ENCODE results near the gene RUVBL1. TPM values are rescaled to one million over a fixed set of nuclear protein-coding genes. Genes with fewer than 3 reads are reported as not detected.

The RUVBL1 gene
- total RNA-seq, 2 donors from 2014 or later, result 81.2 to 91.1 TPM

DNA sequence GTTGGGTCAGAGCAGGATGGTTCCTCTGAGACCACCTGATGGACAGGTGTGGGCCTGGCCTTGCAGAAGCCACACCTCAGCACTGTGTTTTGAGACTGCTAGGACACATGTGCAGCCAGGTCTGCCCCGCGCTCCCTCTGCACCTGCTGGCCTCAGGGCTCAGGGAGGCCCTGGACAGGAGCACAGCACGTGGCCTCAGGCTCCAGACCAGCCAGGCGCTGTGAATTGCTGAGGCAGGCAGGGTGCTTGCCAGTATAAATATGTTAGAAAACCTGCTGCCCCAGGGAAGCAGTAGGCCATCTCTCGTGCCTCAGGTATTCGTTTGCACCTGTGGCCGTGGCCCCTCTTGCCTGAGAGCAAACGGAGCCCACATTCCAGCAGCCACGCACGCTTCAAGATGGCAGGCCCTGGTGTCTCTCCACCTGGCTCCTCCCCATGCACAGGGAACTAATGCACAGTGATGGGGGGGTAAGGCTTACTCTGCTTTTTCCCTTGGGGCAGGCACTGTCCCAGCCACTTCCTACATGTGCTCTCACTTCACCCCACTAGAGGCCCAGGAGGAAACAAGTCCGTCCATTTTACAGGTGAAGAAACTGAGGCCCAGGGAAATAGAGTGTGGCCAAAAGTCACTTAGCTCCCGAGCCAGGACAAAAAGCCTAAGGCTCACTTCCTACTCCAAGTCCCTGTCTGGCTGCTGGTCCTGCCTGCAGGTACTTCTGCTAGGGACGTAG is 51.0 kb downstream of the RUVBL1 start:
- TF ChIP-seq, protein P1, sequence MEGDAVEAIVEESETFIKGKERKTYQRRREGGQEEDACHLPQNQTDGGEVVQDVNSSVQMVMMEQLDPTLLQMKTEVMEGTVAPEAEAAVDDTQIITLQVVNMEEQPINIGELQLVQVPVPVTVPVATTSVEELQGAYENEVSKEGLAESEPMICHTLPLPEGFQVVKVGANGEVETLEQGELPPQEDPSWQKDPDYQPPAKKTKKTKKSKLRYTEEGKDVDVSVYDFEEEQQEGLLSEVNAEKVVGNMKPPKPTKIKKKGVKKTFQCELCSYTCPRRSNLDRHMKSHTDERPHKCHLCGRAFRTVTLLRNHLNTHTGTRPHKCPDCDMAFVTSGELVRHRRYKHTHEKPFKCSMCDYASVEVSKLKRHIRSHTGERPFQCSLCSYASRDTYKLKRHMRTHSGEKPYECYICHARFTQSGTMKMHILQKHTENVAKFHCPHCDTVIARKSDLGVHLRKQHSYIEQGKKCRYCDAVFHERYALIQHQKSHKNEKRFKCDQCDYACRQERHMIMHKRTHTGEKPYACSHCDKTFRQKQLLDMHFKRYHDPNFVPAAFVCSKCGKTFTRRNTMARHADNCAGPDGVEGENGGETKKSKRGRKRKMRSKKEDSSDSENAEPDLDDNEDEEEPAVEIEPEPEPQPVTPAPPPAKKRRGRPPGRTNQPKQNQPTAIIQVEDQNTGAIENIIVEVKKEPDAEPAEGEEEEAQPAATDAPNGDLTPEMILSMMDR (conservative IDR thresholded peaks at IDR 0.05), result no peak
- Histone ChIP-seq H3K27ac (ENCODE audit: low read depth, low read length) (no peak overlapping the region), H3K9me3 (ENCODE audit: control insufficient read depth, low read length) (no peaks in the 10 kb centered on the region), H3K36me3 (ENCODE audit: control insufficient read depth, insufficient read depth, low read length) (peaks cover 59% of the 10 kb centered on the region), H3K4me3 (ENCODE audit: low read length) (no peak overlapping the region), H3K4me1 (ENCODE audit: control insufficient read depth, insufficient read depth, low read length) (peaks cover 3% of the 10 kb centered on the region), H3K9ac (ENCODE audit: extremely low read depth, low read length, poor library complexity, severe bottlenecking) (no peak overlapping the region), H3K27me3 (ENCODE audit: control insufficient read depth, insufficient read depth, low read length, poor library complexity, severe bottlenecking) (no peaks in the 10 kb centered on the region)
- DNase-seq, result peak; percentile 36
- WGBS, 2 experiments (ENCODE audit: insufficient coverage in 1 of 2, insufficient read length in 1 of 2), result 96 to 98% methylated on average over 8 to 13 of the region's 13 CpGs
- peaks cover 39% of the 10 kb centered on the region for H3K36me3 Mint-ChIP-seq (ENCODE audit: low read depth)
- no peaks in the 10 kb centered on the region for H3K9me3 Mint-ChIP-seq
- H3K27me3 Mint-ChIP-seq (ENCODE audit: insufficient read depth), result peaks cover 13% of the 10 kb centered on the region
- H3K4me3 Mint-ChIP-seq, result no peak overlapping the region
- peaks cover 5% of the 10 kb centered on the region for H3K4me1 Mint-ChIP-seq
- H3K27ac Mint-ChIP-seq, result no peak overlapping the region

DNA sequence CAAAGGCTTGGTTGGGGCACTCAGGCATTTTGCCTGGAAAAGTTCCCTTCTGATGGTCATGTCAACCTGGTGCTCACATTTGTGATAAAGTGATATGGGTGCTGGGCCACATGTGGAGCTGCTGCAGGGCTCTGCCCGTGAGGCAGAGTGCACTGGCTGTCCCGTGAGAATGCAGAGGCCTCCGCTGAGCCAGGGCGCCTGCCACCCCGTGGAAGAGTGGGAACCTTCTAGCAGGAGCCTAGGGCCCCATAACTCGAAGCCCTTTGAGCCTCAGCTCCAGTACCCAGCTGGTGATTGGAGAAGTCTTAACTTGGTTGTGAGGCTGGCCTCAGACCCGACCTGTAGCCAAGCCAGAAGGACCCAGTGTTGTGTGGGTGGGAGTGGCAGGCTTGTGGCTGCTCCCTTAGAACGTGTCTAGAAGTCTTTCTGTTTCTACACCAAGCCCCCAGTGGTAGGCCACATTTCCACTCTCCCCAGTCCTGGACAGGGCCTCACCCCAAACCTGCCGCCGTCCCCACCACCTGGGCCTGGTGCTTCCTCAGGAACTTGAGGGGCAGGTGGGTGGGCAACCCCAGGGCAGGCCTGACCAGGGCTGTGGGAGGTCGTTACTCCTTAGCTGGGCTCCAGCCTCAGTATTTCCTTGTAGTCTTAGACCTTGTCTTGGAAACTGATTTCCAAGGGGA is 51.7 kb downstream of the RUVBL1 start:
- H3K9ac ChIP-seq (ENCODE audit: extremely low read depth, low read length, poor library complexity, severe bottlenecking), result no peak overlapping the region
- no peaks in the 10 kb centered on the region for H3K27me3 ChIP-seq (ENCODE audit: control insufficient read depth, insufficient read depth, low read length, poor library complexity, severe bottlenecking)
- no peak overlapping the region for H3K4me3 ChIP-seq (ENCODE audit: low read length)
- 91 to 98% methylated on average over 9 to 11 of the region's 11 CpGs for WGBS, 2 experiments (ENCODE audit: insufficient coverage in 1 of 2, insufficient read length in 1 of 2)
- Mint-ChIP-seq H3K36me3 (ENCODE audit: low read depth) (peaks cover 46% of the 10 kb centered on the region), H3K4me1 (peaks cover 5% of the 10 kb centered on the region), H3K27me3 (ENCODE audit: insufficient read depth) (peaks cover 8% of the 10 kb centered on the region), H3K4me3 (no peak overlapping the region), H3K9me3 (no peaks in the 10 kb centered on the region), H3K27ac (peak overlapping the region; percentile 74)
- peaks cover 66% of the 10 kb centered on the region for H3K36me3 ChIP-seq (ENCODE audit: control insufficient read depth, insufficient read depth, low read length)
- no peak overlapping the region for H3K27ac ChIP-seq (ENCODE audit: low read depth, low read length)
- H3K4me1 ChIP-seq (ENCODE audit: control insufficient read depth, insufficient read depth, low read length), result peaks cover 3% of the 10 kb centered on the region
- H3K9me3 ChIP-seq (ENCODE audit: control insufficient read depth, low read length), result no peaks in the 10 kb centered on the region
- DNase-seq, result peak; percentile 37
- TF ChIP-seq, protein P1 (conservative IDR thresholded peaks at IDR 0.05), result no peak

DNA sequence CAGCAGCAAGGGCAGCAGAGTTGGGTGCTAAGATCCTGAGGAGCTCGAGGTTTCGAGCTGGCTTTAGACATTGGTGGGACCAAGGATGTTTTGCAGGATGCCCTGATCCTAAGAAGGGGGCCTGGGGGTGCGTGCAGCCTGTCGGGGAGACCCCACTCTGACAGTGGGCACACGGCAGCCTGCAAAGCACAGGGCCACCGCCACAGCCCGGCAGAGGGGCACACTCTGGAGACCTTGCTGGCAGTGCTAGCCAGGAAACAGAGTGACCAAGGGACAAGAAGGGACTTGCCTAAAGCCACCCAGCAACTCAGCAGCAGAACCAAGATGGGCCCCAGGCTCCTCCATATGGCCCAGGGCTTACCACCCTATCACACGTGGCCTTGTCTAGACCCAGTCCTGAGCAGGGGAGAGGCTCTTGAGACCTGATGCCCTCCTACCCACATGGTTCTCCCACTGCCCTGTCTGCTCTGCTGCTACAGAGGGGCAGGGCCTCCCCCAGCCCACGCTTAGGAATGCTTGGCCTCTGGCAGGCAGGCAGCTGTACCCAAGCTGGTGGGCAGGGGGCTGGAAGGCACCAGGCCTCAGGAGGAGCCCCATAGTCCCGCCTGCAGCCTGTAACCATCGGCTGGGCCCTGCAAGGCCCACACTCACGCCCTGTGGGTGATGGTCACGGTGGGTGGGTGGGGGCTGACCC is 52.6 kb downstream of the RUVBL1 start:
- 91 to 94% methylated on average over 8 to 13 of the region's 13 CpGs for WGBS, 2 experiments (ENCODE audit: insufficient coverage in 1 of 2, insufficient read length in 1 of 2)
- H3K27ac Mint-ChIP-seq, result no peak overlapping the region
- H3K4me3 ChIP-seq (ENCODE audit: low read length), result no peak overlapping the region
- H3K4me3 Mint-ChIP-seq, result no peak overlapping the region
- H3K9me3 Mint-ChIP-seq, result no peaks in the 10 kb centered on the region
- H3K27me3 ChIP-seq (ENCODE audit: control insufficient read depth, insufficient read depth, low read length, poor library complexity, severe bottlenecking), result no peaks in the 10 kb centered on the region
- H3K9ac ChIP-seq (ENCODE audit: extremely low read depth, low read length, poor library complexity, severe bottlenecking), result no peak overlapping the region
- peak; percentile 42 for DNase-seq
- H3K27ac ChIP-seq (ENCODE audit: low read depth, low read length), result no peak overlapping the region
- peaks cover 3% of the 10 kb centered on the region for H3K4me1 ChIP-seq (ENCODE audit: control insufficient read depth, insufficient read depth, low read length)
- H3K27me3 Mint-ChIP-seq (ENCODE audit: insufficient read depth), result peaks cover 2% of the 10 kb centered on the region
- H3K4me1 Mint-ChIP-seq, result peaks cover 5% of the 10 kb centered on the region
- peaks cover 53% of the 10 kb centered on the region for H3K36me3 Mint-ChIP-seq (ENCODE audit: low read depth)
- no peaks in the 10 kb centered on the region for H3K9me3 ChIP-seq (ENCODE audit: control insufficient read depth, low read length)
- TF ChIP-seq, protein P1 (conservative IDR thresholded peaks at IDR 0.05), result no peak
- peaks cover 75% of the 10 kb centered on the region for H3K36me3 ChIP-seq (ENCODE audit: control insufficient read depth, insufficient read depth, low read length)

All from endodermal cell (in vitro differentiated cells).